ENCODE measurements around the gene GPX2. TPM values are rescaled to one million over a fixed set of nuclear protein-coding genes. Genes with fewer than 3 reads are reported as not detected.
"Not testable (repeated sequence)": the region's sequence is repeated elsewhere in the genome, so short reads cannot be mapped to it uniquely, and the experiment has no call there.

GPX2 gene
- total RNA-seq, 1 donor from 2014 or later = 1.1 TPM

DNA sequence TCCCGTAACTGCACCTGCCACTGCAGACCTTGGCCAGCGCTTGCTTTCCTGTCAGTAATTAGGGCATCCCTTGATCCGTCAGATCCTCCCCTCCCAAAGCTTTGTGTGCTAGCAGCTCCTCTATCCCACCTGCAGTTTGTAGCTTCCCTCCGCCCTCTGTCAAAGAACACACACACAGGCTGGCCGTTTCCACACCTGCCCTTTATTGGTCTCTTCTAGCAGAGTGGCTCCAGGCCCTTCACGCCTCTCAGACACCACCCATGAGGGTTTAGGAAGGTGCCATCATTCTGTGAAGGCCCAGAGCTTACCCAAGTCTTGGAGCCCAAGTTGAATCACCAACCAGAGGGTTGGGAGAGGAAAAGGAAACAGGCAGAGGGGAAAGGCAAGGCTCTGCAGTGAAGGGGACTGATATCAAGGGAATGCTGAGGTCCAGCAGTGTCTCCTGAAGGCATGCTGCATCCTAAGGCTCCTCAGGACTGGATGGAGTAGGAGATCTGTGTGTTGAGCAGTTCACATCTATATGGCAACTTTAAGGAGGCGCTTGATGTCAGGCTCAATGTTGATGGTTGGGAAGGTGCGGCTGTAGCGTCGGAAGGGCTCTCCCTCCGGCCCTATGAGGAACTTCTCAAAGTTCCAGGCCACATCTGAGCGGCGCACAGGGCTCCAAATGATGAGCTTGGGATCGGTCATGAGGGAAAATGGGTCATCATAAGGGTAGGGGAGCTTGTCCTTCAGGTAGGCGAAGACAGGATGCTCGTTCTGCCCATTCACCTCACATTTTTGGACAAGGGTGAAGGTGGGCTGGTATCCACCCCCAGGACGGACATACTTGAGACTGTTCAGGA is 3.4 kb downstream of the GPX2 start:
- DNase-seq = no peak

DNA sequence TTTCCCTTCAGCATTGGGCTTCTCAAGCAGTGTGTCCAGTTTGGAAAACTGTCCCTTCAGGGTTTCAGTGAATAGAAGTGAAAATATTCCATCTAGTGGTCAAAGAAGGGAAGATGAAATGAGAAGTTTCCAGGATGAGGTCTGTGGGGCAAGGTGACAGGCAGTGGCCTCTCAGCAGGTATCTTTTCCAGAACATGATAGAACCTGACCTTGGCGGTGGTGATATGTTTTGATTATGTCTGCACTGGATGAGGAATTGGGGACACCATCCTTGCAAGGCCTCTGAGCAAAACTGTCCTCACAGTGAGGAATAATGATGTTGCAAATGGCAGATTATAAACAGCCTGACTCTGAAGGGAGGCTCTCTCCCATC is 4.7 kb downstream of the GPX2 start:
- peak; percentile 17 for DNase-seq

DNA sequence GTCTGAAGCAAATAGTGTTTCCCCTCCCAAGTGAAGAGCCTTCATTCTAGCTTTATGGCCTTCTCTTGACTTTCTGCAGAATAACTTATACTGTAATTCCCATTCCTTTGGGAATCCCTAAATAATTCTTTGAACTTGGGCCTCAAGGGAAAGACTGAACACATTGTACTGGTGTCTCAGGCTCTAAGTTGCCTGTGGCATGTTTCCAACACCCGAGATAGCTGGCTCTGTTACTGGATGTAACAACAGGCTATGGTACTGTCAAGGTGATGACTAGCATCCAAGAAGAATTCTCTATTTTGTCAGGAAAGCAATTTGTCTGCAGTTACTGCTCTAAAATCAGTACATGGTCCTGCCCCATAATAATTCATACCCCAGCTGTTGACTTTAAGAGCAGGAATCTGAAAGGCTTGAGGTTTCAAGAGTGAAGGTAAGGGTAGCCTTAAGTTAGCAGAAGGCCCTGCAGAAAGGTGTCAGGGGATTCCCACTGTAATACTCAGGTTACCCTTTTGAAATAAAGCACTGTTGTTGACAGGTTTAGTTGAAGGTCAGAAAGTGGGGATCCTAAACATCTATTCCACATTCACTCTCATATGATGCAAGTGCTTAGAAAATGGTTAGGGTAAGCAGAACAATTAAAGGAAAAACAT is 5.2 kb downstream of the GPX2 start:
- no peak for DNase-seq

DNA sequence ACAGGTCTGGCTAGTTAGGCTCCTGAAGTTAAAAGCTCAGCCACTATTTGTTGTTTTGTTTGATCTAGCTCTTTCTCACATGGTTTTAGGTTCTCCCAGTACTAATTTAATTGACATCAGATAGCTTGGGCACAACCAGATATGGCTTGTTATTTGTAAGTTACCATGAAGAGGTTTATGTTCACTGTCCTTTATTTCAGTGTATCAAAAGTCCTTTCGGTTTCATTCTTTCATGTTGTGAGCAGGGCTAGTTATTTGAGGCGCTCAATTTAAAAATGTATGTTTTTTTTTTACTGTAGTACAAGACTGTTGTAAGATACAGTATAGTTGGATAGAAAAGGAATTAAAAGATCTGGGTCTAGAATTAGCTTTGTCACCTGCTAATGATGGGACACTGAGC is 7.0 kb downstream of the GPX2 start:
- DNase-seq = no peak

DNA sequence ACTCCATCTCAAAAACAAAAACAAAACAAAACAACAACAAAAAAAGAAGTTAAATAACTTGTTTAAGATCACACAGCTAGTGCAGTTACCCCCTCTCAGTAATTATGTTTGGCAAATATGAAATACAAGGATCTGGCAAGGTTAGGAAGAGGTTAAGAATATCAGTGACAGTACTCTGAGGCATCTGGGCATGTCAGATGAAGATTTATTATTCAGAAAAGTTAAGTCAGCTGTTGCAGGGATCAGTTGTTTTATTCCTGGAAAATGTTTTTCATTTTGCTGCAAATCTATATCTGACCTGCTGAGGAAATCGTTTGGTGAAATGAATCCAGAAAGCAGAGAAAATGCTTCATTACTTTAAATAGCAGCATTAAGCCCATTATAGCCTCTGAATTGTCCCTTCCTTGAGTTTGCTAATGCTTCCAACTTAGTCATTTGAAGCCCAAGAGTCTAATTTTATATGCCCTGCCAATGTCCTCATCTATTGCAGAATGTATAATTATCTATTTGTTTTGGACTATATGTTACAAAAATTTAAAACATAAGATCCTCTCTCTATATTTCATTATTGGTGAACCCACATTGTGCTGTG is 8.1 kb downstream of the GPX2 start:
- peak; percentile 16 for DNase-seq

DNA sequence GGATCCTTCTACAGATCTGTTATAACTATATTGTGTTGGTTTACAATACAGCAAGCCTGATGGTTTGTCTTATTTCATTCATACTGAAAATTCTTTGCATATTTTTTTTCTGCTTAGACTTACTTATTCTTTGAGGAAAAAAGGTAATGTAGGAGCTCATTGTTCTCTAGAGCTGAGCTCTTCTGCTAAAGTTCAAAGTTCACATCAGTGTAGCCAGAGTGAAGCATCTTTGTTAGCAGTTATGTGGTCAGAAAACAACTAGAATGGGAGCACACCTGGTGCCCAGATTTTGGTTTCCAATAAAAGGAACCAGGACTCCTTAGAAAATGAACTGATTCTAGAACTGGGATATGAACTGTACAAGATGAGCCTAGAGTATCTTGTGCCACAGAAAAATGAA is 10.3 kb downstream of the GPX2 start:
- DNase-seq = no peak

DNA sequence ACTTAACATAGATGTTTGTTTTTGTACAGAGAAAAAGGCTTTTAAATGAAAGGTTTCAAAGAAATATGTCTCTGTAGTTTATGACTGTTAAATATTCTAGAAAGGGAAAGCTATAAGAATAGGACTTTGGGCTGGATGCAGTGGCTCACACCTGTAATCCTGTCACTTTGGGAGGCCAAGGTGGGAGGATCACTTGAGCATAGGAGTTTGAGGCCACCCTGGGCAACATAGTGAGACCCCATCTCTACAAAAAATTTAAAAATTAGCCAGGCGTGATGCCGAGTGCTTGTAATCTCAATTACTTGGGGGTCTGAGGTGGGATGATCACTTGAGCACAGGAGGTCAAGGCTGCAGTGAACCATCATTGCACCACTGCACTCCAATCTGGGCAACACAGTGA is 11.4 kb downstream of the GPX2 start:
- no peak for DNase-seq

DNA sequence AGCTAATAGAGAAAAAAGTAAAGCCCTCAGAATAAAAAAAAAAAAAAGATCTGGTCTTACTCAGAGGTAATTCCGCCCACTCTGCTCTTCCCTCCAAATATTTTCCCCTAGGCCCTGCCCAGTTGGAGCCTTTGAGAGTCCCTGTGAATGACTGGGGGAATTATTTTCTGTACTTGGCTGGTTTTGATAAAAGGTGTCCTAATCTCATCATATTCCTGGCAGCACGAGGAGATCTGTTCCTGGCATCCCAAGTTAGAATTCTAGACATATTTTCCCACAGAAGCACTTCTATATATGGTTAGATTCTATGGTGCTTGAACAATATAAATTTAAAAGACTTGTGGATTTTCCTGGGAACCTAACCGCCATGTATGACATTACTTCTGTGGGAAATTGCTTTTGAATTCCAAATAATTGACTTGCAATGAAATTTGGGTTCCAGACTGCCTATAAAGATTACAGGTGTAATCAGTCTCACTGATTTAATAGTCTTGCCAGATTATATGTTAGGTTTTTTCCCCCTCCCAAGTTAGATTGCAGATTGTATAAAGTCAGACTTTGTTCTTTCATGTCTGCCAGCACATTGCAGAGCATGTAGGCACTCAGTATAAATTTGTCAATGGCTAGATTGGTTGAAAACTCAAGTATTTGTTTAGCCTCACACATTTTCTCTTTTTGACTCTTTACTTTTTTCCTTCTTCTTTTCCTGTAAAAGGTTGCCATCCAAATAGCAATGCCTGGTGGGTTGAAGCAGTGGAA is 12.3 kb downstream of the GPX2 start:
- DNase-seq = no peak

DNA sequence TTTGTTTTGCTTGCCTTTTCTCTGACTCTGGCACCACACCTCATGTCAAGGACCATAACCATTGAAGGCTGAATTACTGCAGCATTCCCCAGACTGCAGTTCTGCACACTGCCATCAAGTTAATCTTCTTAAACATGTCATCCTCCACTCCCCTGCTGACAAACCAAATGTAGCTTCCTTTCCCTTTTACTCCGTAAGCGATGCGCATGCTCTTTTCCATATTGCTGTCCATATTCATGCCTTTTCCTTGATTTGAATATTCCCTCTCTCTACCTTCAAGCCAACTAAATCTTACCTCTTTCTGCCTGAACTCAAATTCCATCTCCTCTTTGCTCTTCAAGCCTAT is 13.6 kb downstream of the GPX2 start:
- DNase-seq = no peak

DNA sequence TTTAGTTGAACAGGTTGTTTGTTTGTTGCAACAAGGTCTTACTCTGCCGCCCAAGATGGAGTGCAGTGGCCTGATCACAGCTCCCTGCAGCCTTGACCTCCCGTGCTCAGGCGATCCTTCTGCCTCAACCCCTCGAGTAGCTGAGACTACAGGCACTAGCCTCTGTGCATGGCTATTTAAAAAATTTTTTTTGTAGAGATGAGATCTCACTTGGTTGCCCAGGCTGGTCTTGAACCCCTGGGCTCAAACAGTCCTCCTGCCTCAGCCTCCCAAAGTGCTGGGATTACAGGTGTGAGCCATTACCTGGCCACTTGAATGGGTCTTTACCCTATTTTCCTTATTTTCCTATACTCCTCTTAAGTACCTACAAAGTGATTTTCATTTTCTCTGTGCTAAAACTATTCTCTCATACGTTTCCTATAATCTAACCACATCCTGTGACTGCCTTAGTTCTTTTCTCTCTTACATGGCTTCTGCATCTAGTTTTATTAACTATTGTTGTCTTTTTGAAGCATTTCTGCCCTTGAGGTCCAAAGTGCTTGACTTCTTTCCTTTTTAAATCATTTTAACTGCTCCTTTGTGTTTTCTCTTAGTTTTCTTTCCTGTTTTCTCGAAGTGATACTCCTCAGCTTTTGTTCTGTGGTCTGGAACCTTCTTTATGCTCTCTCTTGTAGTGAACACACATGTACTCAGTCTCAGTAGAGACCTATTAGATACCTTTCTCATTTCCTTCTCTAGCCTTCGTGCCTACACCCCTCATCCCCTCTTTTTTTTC is 14.1 kb downstream of the GPX2 start:
- no peak for DNase-seq

DNA sequence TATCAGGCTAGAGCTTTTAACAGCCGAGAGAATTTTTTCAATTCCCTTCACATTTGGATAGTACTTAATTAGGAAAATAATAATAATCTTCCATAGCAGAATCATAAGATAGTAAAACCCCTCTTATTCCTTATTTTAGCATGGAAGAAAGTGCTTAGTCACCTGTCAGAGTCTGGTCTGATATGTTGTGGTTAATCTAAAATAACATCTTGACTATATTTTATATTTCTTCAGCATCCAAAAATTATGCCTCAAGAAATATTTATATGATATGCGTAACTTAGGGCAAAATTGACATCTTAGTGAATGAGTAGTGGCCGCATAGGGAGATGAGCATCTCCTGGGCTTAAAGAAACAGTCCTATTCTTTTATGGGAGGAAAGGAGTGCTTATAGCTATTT is 15.5 kb downstream of the GPX2 start:
- DNase-seq = no peak

DNA sequence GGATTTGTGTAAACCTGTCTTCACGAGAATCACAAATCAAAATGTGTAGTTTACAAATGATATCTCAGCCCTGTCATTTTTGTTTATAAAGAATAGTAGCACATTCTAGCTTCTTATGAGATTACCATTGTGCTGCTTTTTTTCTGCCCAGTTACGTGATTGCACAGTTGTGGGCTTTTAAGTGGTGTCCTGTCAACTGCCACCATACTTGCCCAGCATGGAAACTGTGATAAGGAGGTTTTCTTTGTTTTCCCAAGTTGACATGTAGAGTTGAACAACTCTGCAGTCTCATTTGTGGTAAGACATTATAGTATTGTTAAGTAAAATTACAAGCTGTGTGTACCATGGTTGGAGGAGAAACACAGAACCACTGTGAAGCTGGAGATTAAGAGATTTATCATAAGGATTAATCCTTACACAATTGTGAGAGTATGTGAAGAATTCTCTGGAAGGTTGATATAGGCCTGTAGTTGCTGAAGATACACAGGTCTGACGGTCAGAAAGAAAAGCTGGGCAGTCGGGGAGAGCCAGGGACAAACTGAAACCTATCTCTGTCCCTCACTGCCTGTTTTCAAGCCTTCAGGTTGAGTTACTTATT is 16.0 kb downstream of the GPX2 start:
- no peak for DNase-seq

DNA sequence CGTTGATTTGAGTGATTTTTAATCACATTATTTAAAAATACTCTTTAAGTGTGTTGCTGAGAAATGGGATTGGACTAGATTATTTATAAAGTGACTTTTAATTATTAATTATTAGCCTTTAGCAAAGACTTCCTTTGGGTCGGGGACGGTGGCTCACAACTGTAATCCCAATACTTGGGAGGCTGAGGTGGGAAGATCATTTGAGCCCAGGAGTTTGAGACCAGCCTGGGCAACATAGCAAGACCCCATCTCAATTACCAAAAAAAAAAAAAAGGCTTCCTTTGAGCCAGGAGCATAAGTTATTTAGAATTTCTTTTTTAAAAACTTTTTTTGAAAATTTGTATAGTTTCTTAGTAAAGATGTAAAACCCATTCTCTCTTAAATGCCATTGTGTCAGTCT is 19.5 kb downstream of the GPX2 start:
- DNase-seq = no peak

DNA sequence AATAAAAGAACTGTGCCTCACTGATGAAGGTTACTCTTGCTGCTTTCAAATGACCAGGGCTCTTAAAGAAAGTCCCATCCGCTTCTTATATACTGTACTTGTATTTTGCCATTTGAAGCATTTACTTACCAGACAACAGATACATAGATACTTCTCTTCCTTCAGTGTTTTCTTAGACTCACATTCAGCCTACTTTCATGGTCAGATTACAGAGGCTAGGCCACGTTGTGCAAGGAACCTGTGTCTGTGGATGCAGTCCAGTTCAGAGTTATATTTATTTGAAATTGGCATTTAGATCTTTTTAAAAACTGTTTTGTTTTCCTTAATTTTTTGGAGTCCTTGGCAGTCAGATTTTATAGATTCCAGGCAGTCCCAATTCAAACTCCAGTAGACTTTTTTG is 22.1 kb downstream of the GPX2 start:
- DNase-seq = no peak

DNA sequence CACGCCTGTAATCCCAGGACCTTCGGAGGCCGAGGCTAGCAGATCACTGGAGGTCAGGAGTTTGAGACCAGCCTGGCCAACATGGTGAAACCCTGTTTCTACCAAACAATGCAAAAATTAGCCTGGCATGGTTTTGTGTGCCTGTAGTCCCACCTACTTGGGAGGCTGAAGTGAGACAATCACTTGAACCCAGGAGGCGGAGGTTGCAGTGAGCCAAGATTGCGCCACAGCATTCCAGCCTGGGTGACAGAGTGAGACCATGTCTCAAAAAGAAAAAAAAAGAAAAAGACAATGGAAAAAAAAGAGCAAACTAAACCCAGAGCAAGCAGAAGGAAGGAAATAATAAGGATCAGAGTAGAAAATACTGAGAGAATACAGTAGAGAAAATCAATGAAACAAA is 22.9 kb downstream of the GPX2 start:
- DNase-seq = no peak

DNA sequence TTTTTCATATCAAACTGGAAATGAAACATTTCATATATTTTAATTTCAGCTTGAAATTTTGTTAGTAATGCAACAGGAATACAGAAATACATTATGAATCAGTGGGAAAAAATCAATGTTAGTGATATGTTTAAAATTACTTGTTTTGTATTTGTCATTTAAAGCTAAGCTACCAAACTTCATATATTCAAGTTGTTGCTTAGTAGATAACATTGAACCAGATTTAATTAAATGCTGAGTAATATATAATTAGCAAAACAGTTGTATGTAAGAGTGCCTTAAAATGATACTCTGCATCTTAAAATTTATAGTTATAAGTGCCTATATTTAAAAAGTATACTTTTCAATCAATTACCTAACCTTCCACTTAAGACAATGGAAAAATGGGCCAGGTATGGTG is 23.3 kb downstream of the GPX2 start:
- DNase-seq = no peak

DNA sequence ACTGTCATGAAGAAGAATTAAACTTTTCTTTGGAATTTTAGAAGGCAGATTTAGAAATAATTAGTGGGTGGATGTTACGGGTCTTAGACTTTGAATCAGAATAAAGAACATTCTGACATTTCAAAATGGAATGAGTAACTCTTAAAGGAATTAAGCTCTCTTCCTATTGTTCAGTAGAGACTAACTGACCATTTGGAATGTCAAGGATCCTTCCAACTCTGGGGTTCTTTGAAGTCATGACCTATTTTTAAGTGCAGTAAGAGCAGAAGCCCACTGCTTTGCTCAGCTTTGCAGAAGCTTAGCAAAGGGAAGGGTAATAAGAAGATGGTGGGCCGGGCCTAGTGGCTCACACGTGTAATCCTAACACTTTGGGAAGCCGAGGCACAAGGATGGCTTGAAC is 24.3 kb downstream of the GPX2 start:
- DNase-seq = no peak

DNA sequence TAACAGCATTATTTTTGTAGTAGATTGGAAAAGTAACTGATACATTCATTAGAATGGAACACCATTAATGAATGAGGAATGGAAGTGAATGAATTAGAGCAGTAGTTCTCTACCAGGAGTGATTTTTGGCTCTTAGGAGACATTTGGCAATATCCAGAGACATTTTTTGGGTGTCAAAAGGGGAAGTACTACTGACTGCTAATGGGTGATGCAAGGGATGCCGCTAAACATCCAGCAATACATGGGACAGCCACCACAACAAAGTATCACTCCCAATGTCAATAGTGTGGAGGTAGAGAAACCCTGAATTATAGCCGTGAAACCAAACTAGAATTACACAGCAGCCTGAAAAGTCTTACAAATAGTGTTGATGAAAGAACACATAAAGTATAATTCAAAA is 26.7 kb downstream of the GPX2 start:
- no peak for DNase-seq

DNA sequence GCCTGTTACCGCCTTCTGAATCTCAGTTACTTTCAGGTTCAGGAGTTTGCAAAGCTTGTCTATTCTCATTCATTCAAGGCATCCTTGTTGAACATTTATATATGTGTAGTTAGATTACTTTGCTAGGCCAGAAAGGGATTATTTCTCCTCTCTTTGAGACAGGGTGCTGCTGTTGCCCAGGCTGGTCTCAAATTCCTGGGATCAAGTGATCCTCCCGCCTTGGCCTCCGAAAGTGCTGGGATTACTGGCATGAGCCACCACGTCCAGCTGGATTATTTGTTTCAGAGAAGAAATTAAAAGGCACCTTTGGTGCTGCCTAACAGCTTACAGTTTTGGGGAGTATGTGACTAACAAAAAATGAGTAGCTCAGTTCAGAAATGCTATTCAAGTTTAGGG is 27.5 kb downstream of the GPX2 start:
- DNase-seq = no peak

DNA sequence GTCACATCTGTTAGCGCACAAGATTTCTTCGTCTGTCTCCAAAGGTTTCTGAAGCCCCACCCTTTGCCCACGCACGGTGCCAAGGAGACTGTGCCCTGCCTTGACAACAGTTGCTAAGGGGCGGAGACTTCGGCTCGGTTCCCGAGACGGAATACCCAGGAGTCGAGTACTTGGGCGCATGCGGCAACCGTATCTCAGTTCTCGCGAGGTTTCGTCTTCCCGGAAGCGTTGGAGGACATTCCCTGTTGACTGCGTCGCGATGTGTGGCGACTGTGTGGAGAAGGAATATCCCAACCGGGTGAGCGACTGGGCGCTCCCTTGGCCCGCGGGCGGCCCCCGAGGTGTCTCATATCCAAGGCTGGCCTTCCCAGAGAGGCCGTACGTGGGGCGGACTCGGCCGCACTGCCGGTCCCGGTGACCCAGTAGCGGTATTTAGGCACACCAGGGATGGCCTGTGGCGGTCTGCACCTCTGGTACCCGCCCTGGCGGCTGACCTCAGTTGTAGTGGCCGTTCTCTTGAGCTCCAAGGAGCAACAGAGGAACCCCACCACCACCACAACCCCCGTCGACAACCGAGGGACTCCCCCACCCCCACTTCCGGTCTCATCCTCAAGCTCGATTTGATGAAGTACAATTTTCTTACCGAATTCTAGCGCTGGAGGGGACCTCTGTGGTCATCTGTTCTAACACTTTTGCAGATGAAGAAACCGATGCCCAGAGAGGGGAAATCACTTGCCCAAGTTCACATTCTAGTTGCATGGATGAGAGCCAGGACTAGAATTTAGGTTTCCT is 28.1 kb downstream of the GPX2 start, which contains the start of gene CHURC1:
TSS of gene CHURC1 (plus strand) at position 219 of the 792 bp plus-strand sequence. CDS start at position 260, 41 bp downstream.
- peak; percentile 100 for DNase-seq

DNA sequence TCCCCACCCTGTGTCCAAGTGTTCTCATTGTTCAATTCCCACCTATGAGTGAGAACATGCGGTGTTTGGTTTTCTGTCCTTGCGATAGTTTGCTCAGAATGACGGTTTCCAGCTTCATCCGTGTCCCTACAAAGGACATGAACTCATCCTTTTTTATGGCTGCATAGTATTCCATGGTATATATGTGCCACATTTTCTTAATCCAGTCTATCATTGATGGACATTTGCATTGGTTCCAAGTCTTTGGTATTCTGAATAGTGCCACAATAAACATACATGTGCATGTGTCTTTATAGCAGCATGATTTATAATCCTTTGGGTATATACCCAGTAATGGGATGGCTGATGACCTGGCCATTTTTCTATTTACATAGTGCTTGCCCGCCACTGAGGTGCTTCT is 29.1 kb downstream of the GPX2 start:
- not testable (repeated sequence) for DNase-seq
